NCI-H1092 (cell line): ENCODE measurements around the gene RENBP.

Experiments
- DNase-seq: peaks from one replicate; lab custom pipeline; 2025; lab: John Stamatoyannopoulos, UW

The RENBP gene

DNA sequence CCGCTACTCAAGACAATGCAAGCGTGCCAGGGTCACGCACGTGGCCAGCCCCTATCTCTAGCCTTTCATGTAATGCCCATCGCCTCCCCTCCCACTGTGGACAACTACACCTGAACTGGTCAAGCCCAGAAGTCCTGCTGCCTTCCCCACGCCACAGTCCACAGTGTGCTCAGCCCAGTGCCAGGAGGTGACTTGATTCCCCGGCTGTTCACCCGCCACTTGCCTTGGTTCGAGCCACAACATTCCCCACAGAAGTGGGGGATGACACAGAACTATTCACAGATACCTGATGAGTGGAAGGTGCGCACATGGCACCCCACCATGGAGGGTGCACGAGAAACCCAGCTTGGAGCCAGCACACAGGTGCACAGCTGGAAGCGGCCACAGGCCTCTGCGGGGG, 25.2 kb downstream of the RENBP start:
- DNase-seq = no peak

DNA sequence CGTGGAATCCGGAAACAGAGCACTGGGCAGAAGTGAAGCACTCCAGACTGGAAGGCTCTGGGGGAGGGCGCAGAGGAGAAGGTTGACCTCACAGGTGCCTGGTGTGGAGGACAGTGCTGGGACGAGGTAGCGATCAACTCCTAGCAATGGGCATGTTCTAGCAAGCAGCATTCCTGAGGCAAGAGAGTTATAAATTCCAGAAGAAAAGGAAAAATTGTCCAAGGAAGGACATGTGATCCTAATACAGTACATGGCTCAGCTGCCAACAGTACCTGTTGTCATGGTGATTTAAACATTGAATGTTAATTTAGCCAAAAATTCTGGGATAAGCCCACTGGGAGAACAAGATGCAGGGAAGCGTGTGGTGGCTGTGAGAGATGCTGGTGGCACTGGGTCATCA, 26.6 kb downstream of the RENBP start:
- DNase-seq = no peak

DNA sequence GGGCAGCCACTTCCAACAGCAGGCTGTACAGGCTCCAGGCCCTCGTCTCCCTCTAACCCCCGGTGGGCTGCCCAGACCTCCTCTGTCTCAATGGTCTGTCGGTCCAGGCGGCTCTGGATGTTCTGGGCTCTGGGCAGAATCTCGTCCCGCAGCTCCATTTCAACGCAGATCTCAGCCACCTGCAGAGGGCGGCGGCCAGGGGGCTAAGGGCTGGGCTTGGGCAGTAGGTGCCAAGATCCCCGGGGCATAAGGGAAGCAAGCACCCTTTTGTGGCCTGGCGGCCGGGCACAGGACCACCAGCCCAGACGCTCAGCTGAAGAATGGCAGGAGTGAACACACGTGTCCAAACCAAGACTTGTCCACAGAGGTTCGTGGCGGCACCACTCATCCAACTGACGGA, 30.7 kb downstream of the RENBP start:
- no peak for DNase-seq

DNA sequence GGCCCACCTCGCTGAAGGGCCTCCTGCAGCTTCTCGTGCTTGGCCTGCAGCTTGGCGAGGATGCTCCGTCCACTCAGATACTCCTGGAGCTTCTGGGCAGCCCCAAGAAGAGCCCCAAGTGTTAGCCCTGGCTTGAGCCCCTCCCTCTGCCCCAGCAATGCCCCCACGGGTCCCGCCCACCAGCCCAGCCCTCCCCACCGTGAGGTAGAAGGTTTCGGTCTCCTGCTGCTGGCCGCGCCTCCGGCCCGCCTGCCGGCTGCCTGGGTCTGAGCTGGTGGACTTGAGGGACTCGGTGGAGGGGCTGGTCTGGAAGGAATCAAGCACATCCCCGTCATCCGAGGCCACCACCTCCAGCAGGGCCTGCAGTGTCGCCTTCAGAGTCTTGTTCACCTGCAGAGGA, 31.2 kb downstream of the RENBP start:
- no peak for DNase-seq

DNA sequence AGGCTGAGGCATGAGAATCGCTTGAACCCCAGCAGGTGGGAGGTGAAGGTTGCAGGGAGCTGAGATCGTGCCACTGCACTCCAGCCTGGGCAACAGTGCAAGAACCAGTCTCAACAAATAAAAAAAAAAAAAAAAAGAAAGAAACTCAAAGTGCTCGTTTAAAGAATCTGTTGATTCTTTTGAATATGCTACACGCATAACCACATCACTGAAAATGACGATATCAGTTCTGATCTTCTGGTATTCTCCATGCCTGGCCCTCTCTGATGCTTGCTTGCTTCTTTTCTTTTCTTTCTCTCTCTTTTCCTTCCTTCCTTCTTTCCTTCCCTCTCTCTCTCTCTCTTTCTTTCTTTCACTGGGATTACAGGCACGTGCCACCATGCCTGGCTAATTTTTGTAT, 32.6 kb downstream of the RENBP start:
- no peak for DNase-seq

DNA sequence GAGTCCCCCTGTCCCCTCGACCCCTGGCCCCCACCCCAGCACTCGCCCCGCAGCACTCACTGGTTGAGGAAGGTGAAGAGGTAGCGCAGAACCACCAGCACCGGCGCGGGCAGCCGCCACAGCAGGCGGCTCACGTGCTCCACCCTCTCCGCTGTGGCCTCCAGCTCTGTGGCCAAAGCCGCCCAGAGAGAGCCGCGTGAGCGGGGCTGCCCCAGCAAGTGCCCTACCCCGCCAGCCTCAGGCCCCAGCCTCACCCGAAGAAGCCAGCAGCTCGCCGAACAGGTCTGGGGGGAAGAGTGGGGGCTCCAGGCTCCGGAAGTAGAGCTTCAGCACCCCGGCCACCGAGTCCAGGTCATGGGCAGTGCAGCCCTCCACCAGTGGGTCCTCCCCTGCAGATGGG, 34.0 kb downstream of the RENBP start:
- DNase-seq = no peak

DNA sequence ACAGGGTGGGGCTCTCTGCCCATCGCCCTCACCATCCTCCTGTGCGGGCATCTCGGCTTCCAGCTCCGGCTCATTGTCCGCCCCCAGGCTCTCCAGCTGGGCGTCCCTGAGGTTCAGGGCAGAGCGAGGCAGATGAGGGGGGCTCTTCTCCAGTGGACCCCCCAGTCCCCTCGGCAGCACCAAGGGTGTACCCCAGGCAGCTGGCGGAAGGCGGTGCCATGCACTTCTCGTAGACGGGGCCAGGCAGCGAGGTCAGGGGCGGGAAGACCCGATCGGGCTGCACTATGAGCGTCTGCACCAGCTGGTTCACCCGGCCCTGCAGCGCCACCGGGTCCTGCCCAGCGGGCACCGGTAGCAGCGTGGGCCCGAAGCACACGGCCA, 34.5 kb downstream of the RENBP start:
- no peak for DNase-seq

DNA sequence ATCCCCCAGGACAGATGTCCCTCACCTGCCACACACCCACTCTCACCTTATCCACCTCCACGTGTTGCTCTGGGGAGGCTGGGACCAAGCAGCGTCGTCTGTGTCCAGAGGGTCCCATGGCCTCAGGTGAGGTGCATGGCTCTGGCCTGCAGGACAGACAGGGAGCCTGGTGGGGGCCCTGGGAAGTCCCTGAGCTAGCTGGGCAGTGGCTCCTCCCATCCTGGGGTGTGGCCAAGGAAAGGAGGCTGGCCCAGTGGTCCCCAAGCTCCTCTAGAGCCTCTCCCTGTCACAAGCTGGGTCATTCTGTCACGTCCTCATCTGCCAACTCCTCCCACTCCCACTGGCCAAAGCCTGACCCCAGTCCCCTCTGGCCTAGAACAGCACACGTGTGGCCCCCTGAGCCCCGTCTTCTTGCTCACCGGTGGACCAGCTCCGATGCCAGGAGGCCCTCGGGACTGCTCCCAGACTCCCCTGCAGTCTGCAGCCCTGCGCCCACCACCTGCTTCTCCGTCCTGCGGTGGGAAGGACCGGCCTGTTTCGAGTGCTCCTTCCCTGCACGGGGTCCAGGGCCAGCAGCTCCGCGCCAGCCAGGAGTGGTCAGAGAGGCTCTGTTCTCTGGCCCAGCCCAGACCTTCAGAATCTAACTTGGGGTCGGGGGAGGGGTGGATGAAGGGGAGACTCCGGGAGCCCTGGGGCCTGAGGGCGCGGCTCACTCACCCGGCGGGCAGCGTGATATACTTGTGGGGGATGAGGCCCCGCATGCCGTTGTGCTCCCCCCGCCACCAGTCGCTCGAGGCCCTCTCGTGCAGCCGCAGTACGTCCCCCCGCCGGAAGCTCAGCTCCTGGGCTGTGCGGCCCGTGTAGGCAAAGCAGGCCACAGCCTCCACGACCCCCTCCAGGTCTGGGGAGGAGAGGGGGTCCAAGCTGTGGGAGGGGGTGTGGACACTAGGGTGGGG, 35.1 kb downstream of the RENBP start:
- no peak for DNase-seq

DNA sequence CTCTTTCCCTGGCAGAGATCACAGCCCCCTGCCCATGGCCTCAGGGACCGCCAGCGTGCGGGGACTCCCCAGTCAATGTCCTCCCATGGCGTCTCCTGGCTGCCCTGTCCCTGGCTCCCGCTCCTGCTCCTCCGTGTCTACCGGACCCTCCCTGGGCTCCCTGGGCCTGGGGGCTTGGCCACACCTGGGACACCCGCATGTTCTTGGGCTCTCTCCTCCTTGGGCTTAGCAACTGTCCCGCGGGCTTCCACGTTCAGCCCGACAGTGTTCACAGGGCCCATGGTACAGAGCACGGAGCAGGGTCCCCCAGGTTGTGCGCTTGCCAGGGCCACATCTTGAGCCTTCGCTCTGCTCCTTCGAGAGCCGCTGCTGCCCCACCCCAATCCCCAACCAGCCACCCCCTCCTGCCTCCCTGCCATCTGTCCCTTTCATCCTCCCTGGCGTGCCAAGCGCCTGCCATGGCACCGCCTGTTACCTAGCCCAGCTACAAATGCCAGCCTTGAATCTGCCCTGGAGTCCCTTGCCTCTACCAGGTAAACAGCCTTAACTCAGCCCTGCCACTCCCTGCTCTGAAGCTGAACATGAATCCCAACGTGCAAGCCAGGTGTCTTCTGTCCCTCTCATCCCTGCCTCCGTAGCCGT, 36.1 kb downstream of the RENBP start:
- DNase-seq = no peak

DNA sequence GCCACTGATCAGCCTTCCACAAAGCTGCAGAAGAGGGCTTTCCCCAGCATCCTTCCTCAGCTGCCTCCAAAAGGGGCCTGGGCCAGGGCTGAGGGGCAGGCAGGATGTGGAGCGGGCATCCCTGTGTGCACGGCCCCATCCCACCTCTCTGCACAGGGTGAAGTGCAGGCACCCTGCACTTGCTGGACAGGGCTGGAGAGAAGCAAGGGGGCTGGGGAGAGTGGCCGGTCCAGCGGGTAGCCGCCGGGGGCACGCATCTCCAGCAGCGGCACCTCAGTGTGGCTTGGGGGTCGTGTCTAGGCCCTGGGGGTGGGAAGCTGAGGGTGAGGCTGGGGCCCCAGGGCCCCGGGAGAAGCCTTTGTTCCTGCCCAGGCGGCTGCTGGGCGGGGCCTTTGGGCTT, 37.0 kb downstream of the RENBP start:
- DNase-seq = no peak

DNA sequence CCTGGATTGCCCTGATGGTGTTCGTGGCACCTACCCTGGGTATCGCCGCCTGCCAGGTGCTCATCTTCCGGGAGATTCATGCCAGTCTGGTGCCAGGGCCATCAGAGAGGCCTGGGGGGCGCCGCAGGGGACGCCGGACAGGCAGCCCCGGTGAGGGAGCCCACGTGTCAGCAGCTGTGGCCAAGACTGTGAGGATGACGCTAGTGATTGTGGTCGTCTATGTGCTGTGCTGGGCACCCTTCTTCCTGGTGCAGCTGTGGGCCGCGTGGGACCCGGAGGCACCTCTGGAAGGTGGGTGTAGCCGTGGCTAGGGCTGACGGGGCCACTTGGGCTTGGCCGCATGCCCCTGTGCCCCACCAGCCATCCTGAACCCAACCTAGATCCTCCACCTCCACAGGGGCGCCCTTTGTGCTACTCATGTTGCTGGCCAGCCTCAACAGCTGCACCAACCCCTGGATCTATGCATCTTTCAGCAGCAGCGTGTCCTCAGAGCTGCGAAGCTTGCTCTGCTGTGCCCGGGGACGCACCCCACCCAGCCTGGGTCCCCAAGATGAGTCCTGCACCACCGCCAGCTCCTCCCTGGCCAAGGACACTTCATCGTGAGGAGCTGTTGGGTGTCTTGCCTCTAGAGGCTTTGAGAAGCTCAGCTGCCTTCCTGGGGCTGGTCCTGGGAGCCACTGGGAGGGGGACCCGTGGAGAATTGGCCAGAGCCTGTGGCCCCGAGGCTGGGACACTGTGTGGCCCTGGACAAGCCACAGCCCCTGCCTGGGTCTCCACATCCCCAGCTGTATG, 38.1 kb downstream of the RENBP start:
- DNase-seq = no peak

DNA sequence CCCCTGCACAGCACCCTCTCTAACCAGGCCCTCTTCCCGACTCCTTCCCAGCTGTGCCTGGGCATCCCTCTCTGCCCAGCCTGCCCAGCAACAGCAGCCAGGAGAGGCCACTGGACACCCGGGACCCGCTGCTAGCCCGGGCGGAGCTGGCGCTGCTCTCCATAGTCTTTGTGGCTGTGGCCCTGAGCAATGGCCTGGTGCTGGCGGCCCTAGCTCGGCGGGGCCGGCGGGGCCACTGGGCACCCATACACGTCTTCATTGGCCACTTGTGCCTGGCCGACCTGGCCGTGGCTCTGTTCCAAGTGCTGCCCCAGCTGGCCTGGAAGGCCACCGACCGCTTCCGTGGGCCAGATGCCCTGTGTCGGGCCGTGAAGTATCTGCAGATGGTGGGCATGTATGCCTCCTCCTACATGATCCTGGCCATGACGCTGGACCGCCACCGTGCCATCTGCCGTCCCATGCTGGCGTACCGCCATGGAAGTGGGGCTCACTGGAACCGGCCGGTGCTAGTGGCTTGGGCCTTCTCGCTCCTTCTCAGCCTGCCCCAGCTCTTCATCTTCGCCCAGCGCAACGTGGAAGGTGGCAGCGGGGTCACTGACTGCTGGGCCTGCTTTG, 38.9 kb downstream of the RENBP start:
- no peak for DNase-seq

DNA sequence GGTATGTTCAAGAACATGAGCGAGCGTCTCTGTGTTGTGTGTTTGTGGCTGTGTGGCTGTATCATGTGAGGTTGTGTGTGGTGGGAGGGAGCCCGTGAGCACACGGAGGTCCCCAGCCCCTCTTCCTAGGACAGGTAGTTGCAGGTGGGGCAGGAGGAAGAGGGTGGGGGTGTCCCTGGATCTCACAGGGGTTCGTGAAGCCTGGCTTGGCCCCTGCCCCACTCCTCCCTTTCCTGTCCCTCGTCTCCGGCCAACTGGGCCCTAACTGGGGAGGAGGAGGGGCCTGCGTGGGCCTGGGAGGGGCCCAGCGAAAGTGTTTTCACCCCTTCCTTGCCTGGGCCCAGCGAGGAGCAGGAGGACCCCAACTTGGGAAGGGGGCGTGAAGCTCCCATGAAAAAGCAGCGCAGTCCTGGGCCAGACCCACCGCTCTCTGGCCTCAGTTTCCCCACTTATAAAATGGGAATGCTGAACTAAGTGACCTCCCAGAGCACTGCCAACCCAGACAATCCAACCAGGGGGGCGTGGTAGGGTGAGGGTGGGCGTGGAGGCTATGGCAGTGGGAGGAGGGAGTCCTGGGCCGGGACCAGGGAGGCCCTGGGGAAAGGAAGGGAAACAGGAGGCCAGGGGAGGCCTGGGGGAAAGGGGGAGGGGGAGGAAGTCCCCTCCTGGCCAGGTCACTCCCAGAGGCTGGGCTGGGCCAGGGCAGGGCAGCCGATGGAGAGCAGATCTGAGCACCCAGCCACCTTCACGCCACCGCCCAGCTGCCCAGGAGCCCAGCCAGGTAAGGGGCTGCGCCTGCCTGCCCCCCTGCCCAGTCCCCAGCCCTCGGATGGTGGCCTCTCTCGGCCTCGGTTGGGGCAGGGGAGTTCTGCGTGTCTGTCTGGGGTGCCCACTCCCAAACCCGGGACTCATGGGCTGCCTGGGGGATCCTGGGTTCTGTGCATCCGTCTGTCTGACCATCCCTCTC, 40.2 kb downstream of the RENBP start, which contains the start of gene AVPR2:
Gene AVPR2, plus strand, starts transcription at position 683 of the 967 bp plus-strand sequence. CDS start 473 bp downstream, outside the sequence.
- DNase-seq = no peak

DNA sequence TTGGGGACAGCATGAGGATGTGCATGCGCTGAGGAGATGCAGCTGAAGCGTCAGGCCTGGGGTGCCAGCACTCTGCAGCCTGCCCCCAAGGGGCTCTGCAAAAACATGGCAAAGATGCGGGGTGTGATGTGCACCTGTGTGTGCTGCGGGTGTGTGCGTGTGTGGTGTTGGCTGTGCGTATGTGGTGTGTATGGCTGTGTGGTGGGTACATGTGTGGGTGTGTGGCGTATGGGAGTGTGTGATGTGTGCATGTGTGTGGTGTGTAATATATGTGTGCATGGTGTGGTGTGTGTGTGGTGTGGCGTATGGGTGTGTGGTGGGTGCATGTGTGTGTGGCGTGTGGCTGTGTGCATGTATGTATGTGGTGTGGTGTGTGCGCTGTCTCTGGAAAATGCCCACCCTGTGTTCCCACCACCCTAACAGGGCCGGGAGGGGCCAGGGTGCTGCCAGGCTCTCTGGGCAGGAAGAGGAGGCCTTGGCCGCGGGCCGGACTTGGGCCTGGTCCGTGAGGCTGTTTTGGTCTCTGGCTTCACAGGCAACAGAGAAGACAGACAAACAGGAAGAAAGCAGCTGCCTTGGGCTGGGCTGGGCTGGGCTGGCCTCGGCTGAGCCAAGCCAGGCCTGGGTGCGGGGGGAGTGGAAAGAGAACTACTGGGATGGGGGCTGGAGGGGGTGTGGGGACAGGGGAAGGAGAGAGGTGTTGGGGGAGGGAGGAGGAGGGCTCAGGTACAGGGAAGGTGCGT, 41.0 kb downstream of the RENBP start:
- no peak for DNase-seq

DNA sequence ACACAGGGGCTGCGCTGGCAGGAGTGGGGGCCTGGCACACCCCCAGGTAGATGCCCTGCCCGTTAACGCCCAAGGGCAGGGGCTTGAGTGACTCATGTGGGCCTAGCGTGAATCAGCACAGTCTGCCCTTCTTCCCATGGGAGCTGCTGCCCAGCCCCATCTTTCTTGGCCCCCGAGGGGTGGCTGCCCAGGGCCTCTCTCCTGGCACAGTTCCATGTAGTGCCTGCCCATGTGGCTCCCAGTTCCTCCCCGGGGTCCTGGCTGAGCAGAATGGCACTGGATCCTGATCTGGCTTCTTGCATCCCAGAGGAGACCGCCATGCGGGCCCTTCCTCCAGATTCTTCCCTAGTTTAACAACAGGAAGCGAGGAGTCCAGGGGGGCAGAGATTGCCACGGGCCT, 42.1 kb downstream of the RENBP start:
- no peak for DNase-seq

DNA sequence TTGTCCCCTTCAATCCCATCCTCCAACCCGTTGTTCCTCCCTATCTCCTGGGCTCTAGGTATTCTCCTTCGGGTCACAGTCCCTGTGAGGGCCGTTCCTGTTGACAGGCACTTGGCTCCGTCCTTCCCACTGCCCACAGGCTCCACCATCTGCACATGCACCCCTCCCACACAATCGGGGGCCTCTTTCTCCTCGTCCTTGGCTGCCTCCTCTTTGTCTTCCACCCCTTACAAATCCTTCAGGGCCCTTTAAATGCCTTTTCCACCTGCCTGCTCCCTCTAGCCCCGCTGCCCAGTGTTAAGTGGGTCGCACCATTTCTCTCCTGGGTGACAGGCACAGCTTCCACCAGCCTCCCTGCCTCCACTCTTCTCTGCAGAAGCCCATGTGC, 42.7 kb downstream of the RENBP start:
- DNase-seq = no peak

DNA sequence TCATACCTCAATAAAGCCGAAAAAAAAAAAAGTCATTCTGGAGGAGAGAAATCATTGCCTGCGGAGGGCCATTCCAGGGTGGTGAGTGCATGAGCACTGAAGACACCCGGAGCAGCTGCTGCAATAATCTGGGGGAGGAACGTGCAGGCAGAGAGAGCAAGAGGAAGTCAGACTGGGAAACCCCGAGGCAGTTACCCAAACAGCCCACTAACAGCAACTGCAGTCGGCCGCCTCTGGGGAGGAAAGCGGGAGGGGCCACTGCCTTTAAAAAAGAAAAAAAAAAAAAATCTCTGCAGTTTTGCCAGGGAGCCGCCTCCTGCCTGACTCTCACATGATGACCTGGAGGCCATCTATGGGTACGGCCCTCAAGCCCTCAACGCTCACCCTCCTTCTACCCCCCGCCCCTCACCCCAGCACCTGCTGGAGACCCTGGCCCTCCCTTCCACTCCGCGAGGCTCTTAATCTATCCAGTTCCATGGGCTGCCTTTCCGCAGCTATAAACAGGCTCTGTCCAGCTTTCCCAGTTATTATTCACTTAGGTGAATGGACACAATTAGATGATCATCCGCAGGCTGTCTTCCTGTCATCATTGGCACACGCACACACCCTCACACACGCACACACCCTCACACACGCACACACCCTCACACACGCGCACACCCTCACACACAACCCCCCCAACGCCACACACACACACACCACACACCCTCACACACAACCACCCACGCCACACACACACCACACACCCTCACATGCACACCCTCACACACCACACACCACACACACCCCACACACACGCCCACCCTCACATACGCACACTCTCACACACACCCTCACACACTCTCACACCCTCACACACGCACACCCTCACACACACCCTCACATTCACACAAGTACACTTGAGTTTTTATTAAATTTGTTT, 43.4 kb downstream of the RENBP start:
- DNase-seq = peak; percentile 75

DNA sequence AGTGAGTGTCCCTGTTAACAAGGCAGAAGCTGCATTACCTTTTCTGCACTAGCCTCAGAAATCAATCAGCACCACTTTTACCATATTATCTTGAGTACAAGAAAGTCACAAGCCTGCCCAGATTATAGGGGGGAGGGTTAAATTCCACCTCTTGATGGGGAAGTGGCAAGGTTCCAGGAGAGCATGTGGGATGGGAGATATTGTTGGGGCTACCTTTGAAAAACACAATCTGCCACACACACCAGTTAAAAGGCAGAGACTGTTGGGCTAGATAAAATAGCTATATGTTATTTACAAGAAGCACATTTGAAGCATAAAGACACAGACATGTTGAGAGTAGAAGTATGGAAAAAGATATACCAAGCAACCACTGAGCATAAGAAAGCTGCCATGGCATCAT, 46.5 kb downstream of the RENBP start:
- DNase-seq = no peak

DNA sequence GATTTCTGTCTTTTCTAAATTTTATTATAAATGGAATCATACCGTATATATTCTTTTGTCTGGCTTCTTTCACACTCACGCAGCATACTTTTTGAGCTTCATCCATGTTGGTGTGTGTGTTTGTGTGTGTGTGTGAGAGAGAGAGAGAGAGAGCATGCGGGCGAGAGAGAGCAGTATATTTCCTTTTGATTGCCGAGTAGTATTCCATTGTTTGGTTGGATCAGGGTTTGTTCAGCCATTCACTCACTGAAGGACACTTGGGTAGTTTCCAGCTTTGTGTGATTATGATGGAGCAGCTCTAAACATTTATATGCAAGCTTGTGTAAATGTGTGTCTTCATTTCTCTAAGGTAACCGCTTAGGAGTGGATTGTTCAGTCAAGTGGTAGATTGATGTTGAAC, 55.3 kb downstream of the RENBP start:
- no peak for DNase-seq
